Measurements from ENCODE around the gene TBX22.

DNA sequence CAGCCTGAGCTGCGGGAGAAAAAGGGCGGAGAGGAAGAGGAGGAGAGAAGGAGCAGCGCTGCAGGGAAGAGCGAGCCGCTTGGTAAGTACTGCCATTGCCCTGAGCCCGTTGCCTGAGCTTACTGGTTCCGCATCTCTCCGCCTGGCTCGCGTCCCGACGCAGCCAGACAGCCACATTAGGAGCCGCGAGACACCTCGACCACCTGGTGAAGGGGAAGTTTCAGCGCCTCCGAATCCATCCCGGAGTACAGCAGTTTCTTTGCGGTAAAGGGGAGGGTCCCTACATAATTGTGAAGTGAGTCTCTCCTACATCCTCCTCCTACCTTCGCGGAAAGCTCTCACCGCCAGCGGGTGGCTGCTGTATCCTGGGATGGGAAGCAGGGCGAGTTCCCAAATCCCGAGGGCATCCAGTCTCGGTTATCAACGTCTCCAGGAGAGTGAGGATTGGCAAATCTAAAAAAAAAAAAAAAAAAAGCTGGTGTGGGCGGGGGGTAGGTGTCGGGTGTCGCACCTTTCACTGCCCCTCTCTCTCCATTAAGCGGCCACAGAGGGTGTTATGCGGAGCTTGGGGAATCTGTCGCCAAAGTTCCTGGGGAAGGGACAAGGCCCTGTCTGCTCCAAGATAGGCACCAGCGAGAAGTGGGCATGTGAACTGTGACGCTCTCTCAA lies 7.9 kb downstream of the TBX22 start:
- TF ChIP-seq, protein P1, sequence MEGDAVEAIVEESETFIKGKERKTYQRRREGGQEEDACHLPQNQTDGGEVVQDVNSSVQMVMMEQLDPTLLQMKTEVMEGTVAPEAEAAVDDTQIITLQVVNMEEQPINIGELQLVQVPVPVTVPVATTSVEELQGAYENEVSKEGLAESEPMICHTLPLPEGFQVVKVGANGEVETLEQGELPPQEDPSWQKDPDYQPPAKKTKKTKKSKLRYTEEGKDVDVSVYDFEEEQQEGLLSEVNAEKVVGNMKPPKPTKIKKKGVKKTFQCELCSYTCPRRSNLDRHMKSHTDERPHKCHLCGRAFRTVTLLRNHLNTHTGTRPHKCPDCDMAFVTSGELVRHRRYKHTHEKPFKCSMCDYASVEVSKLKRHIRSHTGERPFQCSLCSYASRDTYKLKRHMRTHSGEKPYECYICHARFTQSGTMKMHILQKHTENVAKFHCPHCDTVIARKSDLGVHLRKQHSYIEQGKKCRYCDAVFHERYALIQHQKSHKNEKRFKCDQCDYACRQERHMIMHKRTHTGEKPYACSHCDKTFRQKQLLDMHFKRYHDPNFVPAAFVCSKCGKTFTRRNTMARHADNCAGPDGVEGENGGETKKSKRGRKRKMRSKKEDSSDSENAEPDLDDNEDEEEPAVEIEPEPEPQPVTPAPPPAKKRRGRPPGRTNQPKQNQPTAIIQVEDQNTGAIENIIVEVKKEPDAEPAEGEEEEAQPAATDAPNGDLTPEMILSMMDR (IDR thresholded peaks at IDR 0.05): no peak
- no peak for TF ChIP-seq POLR2A (IDR thresholded peaks at IDR 0.05)
